ENCODE data around the gene FGR. TPM values are rescaled to one million over a fixed set of nuclear protein-coding genes. Genes with fewer than 3 reads are reported as not detected.

FGR gene
- total and polyA plus RNA-seq, 2 experiments from 2014 or later, result 0.53 to 0.56 TPM

GRCh38 chr1:27602462-27603308 is 32.3 kb downstream of the FGR start:
- no peak overlapping the region for H3K27ac Mint-ChIP-seq
- Histone ChIP-seq H3K4me3 (peak overlapping the region; percentile 89), H3K27me3 (ENCODE audit: insufficient read depth) (peaks cover 8% of the 10 kb centered on the region; the same call in 1 of the 2 replicates), H3K4me1 (ENCODE audit: insufficient read depth) (peaks cover 71% of the 10 kb centered on the region), H3K27ac (ENCODE audit: low read depth) (no peak overlapping the region), H3K4me2 (peak overlapping the region; percentile 94), H3F3A (replicated peaks; ENCODE audit: low read depth) (0 out of 2 replicates have a peak, but pooled peaks cover 12% of the 10 kb centered on the region), H3K79me2 (replicated peaks; ENCODE audit: insufficient read depth) (peaks cover 46% of the 10 kb centered on the region), H3K9me2 (ENCODE audit: insufficient read depth) (no peaks in the 10 kb centered on the region), H4K20me1 (replicated peaks; ENCODE audit: insufficient read depth) (peaks cover 23% of the 10 kb centered on the region), H2AFZ (no peak overlapping the region), H3K36me3 (ENCODE audit: insufficient read depth) (no peaks in the 10 kb centered on the region)
- TF ChIP-seq EZH2phosphoT487 (IDR thresholded peaks at IDR 0.05; ENCODE audit: unreplicated experiment) (no peak), CTCF (conservative IDR thresholded peaks at IDR 0.05; ENCODE audit: low read depth in 2 of 2) (peak in 1 of 2 experiments; percentile 21; a peak in 2 of 4 replicates), EZH2 (IDR thresholded peaks at IDR 0.05; ENCODE audit: low read depth, unreplicated experiment) (no peak), ZNF114 (CRISPR knock-in tag; IDR thresholded peaks at IDR 0.05) (no peak), ZNF462 (CRISPR knock-in tag; IDR thresholded peaks at IDR 0.05) (no peak), STAT1 (IDR thresholded peaks at IDR 0.05; ENCODE audit: unreplicated experiment) (no peak), ZNF331 (CRISPR knock-in tag; IDR thresholded peaks at IDR 0.05; ENCODE audit: low read depth) (no peak)
- H3K9me3 Mint-ChIP-seq, result no peaks in the 10 kb centered on the region
- DNase-seq (ENCODE audit: low spot score), result peak; percentile 88
- no peaks in the 10 kb centered on the region; the same call in 2 of the 3 replicates for H3K36me3 Mint-ChIP-seq (ENCODE audit: low read depth)
- peak; percentile 5 for ATAC-seq
- H3K4me3 Mint-ChIP-seq, result peak overlapping the region; percentile 85
- H3K27me3 Mint-ChIP-seq (ENCODE audit: insufficient read depth, low read depth, poor library complexity), result peaks cover 37% of the 10 kb centered on the region
- peaks cover 65% of the 10 kb centered on the region for H3K4me1 Mint-ChIP-seq

Measured in GM23338 (cell line).